Gastrocnemius medialis (tissue), 4 donors: ENCODE results near the gene CORT.

Experiments used
- POLR2A ChIP-seq, 2 donors: fragments of 450-650 bp; IDR thresholded peaks; one replicate each; pipeline ENCODE4 v1.6.1; 2017; ENCODE audit warnings: antibody characterized with exemption in 2 of 2, mild to moderate bottlenecking in 2 of 2, moderate library complexity in 2 of 2
- TF ChIP-seq, protein P1 (sequence below), 5 experiments: fragments of 450-650 bp in 3 of 5; fragments of 200-600 bp in 2 of 5; sonication (generic) in 2 of 5; IDR thresholded peaks in 4 of 5; conservative IDR thresholded peaks in 1 of 5; 1 replicate in 4 of 5; 2 replicates in 1 of 5; pipeline ENCODE4 v1.5.1; 2016 to 2019; ENCODE audit warnings: antibody characterized with exemption in 5 of 5, mild to moderate bottlenecking in 3 of 5, moderate library complexity in 3 of 5

DNA sequence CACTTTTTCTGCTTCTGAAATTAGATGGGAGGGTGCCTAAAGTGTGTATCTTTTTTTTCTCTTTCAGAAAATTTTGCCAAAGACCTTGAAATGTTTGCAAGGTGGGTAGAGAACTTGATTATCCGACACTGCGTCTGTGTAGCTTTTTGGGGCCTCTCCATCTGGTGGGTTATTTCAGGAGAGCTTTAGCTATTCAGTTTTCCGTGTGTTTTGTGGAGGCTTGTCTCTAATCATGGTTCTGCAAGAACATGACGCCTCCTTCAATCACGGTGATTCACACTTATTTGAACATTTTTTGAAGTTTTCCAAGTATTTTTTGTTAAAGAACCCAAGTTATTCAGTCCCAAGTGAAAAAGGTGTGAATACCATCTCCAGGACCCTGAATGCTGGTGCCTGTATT is 15.2 kb upstream of the CORT start:
- TF ChIP-seq, protein P1, sequence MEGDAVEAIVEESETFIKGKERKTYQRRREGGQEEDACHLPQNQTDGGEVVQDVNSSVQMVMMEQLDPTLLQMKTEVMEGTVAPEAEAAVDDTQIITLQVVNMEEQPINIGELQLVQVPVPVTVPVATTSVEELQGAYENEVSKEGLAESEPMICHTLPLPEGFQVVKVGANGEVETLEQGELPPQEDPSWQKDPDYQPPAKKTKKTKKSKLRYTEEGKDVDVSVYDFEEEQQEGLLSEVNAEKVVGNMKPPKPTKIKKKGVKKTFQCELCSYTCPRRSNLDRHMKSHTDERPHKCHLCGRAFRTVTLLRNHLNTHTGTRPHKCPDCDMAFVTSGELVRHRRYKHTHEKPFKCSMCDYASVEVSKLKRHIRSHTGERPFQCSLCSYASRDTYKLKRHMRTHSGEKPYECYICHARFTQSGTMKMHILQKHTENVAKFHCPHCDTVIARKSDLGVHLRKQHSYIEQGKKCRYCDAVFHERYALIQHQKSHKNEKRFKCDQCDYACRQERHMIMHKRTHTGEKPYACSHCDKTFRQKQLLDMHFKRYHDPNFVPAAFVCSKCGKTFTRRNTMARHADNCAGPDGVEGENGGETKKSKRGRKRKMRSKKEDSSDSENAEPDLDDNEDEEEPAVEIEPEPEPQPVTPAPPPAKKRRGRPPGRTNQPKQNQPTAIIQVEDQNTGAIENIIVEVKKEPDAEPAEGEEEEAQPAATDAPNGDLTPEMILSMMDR (IDR thresholded peaks at IDR 0.05 in 4 of 5, conservative IDR thresholded peaks at IDR 0.05 in 1 of 5): no peak
- no peak for TF ChIP-seq POLR2A (IDR thresholded peaks at IDR 0.05)
